GM19238 (cell line): ENCODE measurements around the gene FAF2.
"Not testable (repeated sequence)": the region's sequence is repeated elsewhere in the genome, so short reads cannot be mapped to it uniquely, and the experiment has no call there.

ENCODE experiments used
- DNase-seq: peaks from one replicate; pipeline ENCODE4 v3.0.0; 2011; ENCODE audit warnings: low spot score; ENCODE audit not compliant: insufficient read length

Gene FAF2

GRCh38 chr5:176542596-176543427 lies 94.6 kb downstream of the FAF2 start:
- DNase-seq = no peak

DNA sequence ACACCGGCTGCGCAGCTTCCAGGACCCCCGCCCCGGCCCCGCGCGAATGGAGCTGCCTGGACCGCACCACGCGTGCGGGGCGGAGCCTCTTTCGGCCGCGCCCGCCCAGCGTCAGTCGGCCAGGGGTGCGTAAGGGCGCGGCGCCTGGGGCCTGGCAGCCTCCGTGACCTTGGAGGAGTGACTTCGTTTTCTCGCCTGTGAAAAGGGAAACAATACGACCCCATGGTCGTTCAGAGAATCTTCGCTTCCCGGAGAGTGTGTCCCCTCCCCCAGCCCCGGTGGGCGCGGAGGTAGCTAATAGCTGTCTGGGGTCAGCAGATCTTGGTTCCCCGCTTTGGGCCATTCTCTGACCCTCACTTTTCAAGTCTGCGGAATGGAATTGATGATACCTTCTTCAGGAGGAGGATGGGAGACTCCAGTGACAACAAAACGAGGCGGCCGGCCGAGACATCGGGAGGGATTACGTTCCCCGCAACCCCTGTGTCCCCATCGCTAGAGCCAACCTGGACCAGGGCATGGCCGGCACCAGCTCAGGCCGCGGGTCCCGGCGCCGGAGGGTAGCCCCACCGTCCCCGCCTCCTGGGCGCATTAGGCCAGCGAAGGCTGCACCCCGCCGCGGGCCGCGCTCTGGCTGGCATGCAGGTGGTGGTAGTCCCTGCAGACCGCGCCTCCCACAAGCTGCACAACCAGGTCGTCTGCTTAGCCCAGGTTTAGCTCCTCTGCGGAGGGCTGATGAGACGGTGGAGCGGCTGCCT lies 95.4 kb downstream of the FAF2 start:
- DNase-seq = no peak

DNA sequence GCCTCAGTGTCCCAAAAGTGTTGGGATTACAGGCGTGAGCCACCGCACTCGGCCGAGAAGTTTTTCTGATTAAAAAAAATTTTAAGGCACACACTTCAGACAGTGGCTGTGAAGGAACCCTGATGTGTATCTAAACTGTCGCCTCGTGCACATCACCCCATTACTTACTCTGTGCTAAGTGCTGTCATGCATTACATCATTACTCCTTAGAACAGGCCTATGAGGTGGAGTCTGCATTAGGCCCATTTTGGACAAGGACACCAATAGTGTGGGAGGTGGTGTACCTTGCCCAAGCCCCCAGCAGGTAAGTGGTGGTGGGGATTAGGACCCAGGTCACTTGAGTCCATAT lies 97.2 kb downstream of the FAF2 start:
- no peak for DNase-seq

DNA sequence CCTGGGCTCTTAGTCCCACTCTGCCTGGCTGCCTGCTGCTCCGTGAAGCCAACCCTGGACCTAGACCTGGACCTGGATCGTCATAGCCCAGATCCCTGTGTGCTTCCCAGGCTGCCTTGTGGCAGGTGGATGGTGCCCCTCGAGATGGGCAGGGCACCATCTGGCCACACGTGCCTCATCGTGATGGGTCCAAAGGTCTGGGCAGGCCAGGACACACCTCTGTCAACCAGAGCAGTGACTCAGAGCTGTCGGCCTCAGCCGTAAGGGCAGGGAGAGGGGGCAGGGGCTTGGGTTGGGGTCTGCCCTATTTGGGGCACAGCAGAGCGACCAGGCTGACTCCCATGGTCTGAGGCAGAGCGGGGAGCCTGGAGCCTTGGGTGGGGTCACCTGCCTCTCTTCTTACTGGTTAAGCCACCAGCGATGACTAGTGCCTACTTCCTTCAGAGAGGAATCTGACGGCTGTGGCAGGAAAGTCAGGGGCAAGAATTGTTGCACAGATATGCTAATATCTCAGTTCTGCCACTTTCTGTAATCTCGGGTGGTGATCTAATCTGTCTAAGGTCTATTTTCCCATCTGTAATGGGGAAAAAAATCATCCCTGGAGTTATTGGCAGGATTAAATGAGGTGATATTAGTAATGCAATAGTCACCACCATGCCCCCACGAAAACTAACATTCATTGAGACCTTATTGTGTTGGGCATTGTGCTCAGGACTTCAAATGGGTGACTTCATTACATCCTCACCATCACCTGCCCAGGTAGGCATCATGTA lies 97.7 kb downstream of the FAF2 start:
- DNase-seq = no peak

DNA sequence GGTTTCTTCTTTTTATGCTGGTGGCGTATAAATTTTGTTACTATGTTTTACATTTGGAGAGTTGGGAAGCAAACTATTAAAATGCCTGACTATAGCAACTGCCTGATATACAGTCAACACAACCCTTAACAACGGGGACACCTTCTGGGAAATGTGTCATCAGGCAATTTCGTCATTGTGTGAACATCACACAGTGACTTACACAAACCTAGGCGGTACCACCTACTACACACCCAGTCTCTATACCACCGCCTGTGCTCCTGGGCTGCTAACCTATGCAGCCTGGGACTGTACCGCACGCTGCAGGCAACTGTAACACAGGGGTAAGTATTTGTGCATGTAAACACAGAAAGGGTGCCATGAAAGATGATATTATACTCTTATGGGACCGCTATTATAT lies 99.6 kb downstream of the FAF2 start:
- DNase-seq = no peak

GRCh38 chr5:176548967-176549444 lies 100.8 kb downstream of the FAF2 start, which contains the start of gene CDHR2:
Gene CDHR2 (plus strand): TSS chr5:176549342. CDS start chr5:176565353, 16,011 bp downstream.
- no peak for DNase-seq

- no peak for DNase-seq
Observed at GRCh38 chr5:176549871-176550270, 101.7 kb downstream of the FAF2 start.

GRCh38 chr5:176550275-176550831 lies 102.2 kb downstream of the FAF2 start:
- no peak for DNase-seq

DNA sequence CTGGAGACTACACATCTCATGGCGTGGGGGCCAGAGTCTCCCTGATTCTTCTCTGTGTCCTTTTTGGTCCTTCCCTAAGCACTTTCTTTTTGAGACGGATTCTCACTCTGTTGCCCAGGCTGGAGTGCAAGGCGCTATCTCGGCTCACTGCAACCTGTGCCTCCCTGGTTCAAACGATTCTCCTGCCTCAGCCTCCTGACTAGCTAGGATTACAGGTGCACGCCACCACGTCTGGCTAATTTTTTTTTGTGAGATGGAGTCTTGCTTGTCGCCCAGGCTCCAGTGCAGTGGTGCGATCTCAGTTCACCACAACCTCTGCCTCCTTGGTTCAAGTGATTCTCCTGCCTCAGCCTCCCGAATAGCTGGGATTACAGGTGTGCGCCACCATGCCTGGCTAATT lies 102.8 kb downstream of the FAF2 start:
- DNase-seq = not testable (repeated sequence)

DNA sequence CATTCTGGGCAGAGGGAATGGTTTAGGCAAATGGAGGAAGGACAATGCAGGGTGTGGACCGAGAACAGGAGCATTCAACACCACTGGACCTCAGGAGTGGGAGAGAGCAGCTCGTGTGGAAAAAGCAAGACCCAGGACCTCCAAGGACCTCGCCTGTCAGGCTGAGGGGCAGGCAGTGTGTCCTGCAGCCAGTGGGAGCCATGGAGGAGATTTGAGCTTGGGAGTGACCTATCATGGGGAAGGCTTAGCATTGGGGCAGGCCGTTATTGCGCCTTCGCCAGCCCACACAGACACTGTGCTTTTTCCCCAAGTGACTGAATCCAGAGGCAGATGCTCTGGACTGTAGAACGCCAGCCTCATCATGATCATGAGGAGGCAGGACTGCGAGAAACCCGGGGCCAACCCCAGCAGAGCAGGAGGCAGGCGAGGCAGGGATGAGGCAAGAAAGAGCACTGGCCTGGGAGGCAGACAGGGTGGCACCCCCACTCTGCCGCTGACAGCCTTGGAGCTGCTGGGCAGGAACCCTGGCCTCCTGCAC lies 104.2 kb downstream of the FAF2 start:
- no peak for DNase-seq

DNA sequence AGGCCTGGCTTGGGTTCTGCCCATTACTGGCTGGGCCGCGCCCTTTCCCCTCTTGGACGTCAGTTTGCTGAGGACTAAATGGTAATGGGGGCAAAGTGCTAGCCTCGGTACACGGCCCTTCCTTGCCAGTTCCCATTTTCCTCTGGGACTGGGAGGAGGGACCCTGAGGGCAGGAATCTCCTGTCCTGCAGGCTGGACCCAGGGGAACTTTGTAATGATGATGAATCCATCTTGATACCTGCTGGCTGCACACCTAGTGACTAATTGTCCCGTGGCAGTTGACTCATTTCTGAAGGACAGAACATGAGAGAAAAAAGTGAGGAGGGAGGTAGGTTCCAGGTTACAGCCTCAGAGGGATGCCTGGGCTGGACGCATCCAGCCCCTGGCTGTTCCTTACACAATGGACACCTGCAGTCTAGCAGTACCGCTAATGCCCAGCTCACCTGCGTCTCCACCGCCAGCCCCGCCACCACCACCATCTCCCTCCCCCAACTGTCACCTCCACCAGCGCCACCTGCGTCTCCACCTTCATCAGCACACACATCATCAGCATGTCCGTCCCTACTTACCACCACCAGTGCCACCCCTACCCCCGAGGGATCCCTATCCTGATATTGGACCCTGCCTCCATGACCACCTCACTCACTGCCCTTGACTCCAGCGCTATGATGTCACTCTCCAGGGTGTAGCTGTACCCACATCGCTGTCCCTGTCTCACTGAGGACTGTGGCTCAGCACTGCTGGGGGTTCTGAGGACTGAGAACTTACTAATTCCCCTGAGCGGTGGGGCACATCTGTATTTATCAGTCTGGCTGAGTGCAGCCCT lies 105.3 kb downstream of the FAF2 start:
- DNase-seq = no peak

- no peak for DNase-seq
Observed at GRCh38 chr5:176557846-176558245, 109.7 kb downstream of the FAF2 start.
